K562 (cell line): ENCODE data around the gene CUL1. TPM values are rescaled to one million over a fixed set of nuclear protein-coding genes. Genes with fewer than 3 reads are reported as not detected.

Source experiments
- ATAC-seq: fragments of 200-7000 bp; cut with Tn5 transposase; 3 replicates; pipeline ENCODE4 v1.9.1; 2020; ENCODE audit warnings: moderate library complexity
- BruUV-seq: library from RNA; stranded (reverse); fragments of 400-500 nt; replicated peaks from 2 replicates; lab custom pipeline; 2021; lab: Mats Ljungman, UMichigan
- CTCF ChIA-PET: fragments of 300-600 bp; formaldehyde crosslinking; extraction: SDS; loops from one replicate; lab custom pipeline; 2021; ENCODE audit warnings: low intra/inter-chr PET ratio; lab: Yijun Ruan, JAX
- POLR2A ChIA-PET: fragments of 300-600, 350-650 bp; sonication (Branson Sonifier 250); formaldehyde crosslinking; extraction: SDS; loops from one replicate; lab custom pipeline; 2021; ENCODE audit warnings: antibody characterized with exemption, inconsistent platforms; lab: Yijun Ruan, JAX
- DNase-seq, 4 experiments: peaks; one replicate each; pipeline versions ENCODE4 v3.0.0 to v3.0.0-alpha.2; 2011 to 2018; ENCODE audit warnings: low spot score in 3 of 4, mixed read lengths in 3 of 4; ENCODE audit errors: extremely low read depth in 1 of 4
- FAIRE-seq: peaks from 2 replicates; lab custom pipeline; 2011; peaks lifted over from hg19 to GRCh38; lab: Jason Lieb, UNC
- H2AFZ ChIP-seq: 2 replicates; pipeline ENCODE4 v1.6.0; 2011; ENCODE audit warnings: low read depth, low read length, control low read depth, inconsistent platforms
- H3K27ac ChIP-seq: fragments of 200-600 bp; 3 replicates; pipeline ENCODE4 v1.8.0; 2011; ENCODE audit warnings: low read depth, mild to moderate bottlenecking, control low read depth, inconsistent platforms, low read length, moderate library complexity, mixed read lengths; ENCODE audit errors: extremely low read depth
- H3K27me3 ChIP-seq, 2 experiments: fragments of 300-600 bp in 1 of 2; 2 replicates in 1 of 2; 3 replicates in 1 of 2; pipeline versions ENCODE4 v1.6.0 to v1.8.0; 2011; ENCODE audit warnings: inconsistent platforms in 2 of 2, low read length in 2 of 2, mild to moderate bottlenecking in 1 of 2, mixed read lengths in 1 of 2, moderate library complexity in 1 of 2; ENCODE audit not compliant: control insufficient read depth in 2 of 2, insufficient read depth in 2 of 2
- H3K36me3 ChIP-seq: fragments of 300-600 bp; 3 replicates; pipeline ENCODE4 v1.8.0; 2011; ENCODE audit warnings: mild to moderate bottlenecking, low read length, inconsistent platforms; ENCODE audit not compliant: control insufficient read depth, insufficient read depth
- H3K4me1 ChIP-seq, 2 experiments: fragments of 200-600 bp in 1 of 2; replicated peaks in 1 of 2; 2 replicates in 1 of 2; 3 replicates in 1 of 2; pipeline versions ENCODE4 v1.5.1 to v1.8.0; 2011; ENCODE audit warnings: inconsistent platforms in 2 of 2, low read length in 2 of 2, mild to moderate bottlenecking in 1 of 2, mixed read lengths in 1 of 2, moderate library complexity in 1 of 2; ENCODE audit not compliant: control insufficient read depth in 2 of 2, insufficient read depth in 2 of 2
- H3K4me2 ChIP-seq: 2 replicates; pipeline ENCODE4 v1.6.1; 2011; ENCODE audit warnings: low read length, control low read depth, inconsistent platforms, mixed read lengths; ENCODE audit not compliant: insufficient read depth
- H3K4me3 ChIP-seq: fragments of 200-600 bp; sonication (generic), shearing (Covaris generic); 2 replicates; pipeline ENCODE4 v1.5.1; 2016; ENCODE audit warnings: control low read depth, inconsistent platforms
- H3K79me2 ChIP-seq: fragments of 200-600 bp; 3 replicates; pipeline ENCODE4 v1.8.0; 2011; ENCODE audit warnings: low read length, inconsistent platforms; ENCODE audit not compliant: control insufficient read depth, insufficient read depth
- H3K9ac ChIP-seq, 2 experiments: 2 replicates each; pipeline versions ENCODE4 v1.6.0 to v1.6.1; 2011; ENCODE audit warnings: low read depth in 2 of 2, low read length in 2 of 2, control low read depth in 1 of 2, inconsistent platforms in 1 of 2, mild to moderate bottlenecking in 1 of 2, mixed read lengths in 1 of 2; ENCODE audit not compliant: insufficient read depth in 1 of 2
- H3K9me1 ChIP-seq: one replicate; pipeline ENCODE4 v1.6.0; 2011; ENCODE audit warnings: inconsistent platforms, mild to moderate bottlenecking, low read length, moderate library complexity; ENCODE audit not compliant: control insufficient read depth, insufficient read depth
- H3K9me3 ChIP-seq: replicated peaks from 2 replicates; pipeline ENCODE4 v1.5.1; 2011; ENCODE audit warnings: low read depth, low read length, inconsistent platforms; ENCODE audit not compliant: control insufficient read depth, insufficient read depth
- H4K20me1 ChIP-seq: replicated peaks from 2 replicates; pipeline ENCODE4 v1.6.1; 2011; ENCODE audit warnings: low read length, inconsistent platforms, mixed read lengths; ENCODE audit not compliant: control insufficient read depth, insufficient read depth
- CBFA2T2 ChIP-seq: fragments of 450-650 bp; conservative IDR thresholded peaks from 2 replicates; pipeline ENCODE4 v1.6.1; 2017; ENCODE audit warnings: mild to moderate bottlenecking
- ELF4 ChIP-seq: fragments of 450-650 bp; formaldehyde crosslinking; IDR thresholded peaks from 2 replicates; pipeline ENCODE4 v1.4.0; 2022; ENCODE audit warnings: missing genetic modification characterization
- HMGN3 ChIP-seq: IDR thresholded peaks from 2 replicates; pipeline ENCODE4 v1.6.1; 2011; ENCODE audit warnings: borderline replicate concordance, low read depth, mild to moderate bottlenecking, mixed read lengths, low read length; ENCODE audit not compliant: insufficient read length; ENCODE audit errors: extremely low read depth
- MIER1 ChIP-seq: fragments of 450-650 bp; IDR thresholded peaks from 2 replicates; pipeline ENCODE4 v1.6.1; 2016; ENCODE audit warnings: antibody characterized with exemption, mild to moderate bottlenecking, low read depth
- NCOA6 ChIP-seq: fragments of 450-650 bp; IDR thresholded peaks from 2 replicates; pipeline ENCODE4 v1.6.1; 2017; ENCODE audit warnings: mild to moderate bottlenecking
- NFYB ChIP-seq: IDR thresholded peaks from 2 replicates; pipeline ENCODE4 v1.6.1; 2011; ENCODE audit warnings: mild to moderate bottlenecking, moderate library complexity; ENCODE audit not compliant: insufficient read length; ENCODE audit errors: extremely low read depth
- RBM14 ChIP-seq: fragments of 200-400 bp; formaldehyde crosslinking; IDR thresholded peaks from 2 replicates; pipeline ENCODE4 v1.6.1; 2018; ENCODE audit warnings: low read depth, mild to moderate bottlenecking, low read length, moderate library complexity, borderline replicate concordance; ENCODE audit not compliant: insufficient read depth
- SIRT6 ChIP-seq: IDR thresholded peaks from one replicate; pipeline ENCODE4 v1.6.1; 2012; ENCODE audit warnings: low read depth, mild to moderate bottlenecking, control low read depth, inconsistent platforms, low read length, moderate library complexity
- SRSF7 ChIP-seq: fragments of 200-400 bp; formaldehyde crosslinking; optimal IDR thresholded peaks from 2 replicates; pipeline ENCODE3; 2017; ENCODE audit warnings: mild to moderate bottlenecking, low read depth, low read length
- TARDBP ChIP-seq: fragments of 450-650 bp; IDR thresholded peaks from 2 replicates; pipeline ENCODE4 v1.6.1; 2016
- TGIF2 ChIP-seq: sonication (generic); formaldehyde crosslinking; IDR thresholded peaks from 2 replicates; pipeline ENCODE4 v1.8.1; 2022; ENCODE audit warnings: mild to moderate bottlenecking, missing genetic modification reagents, moderate library complexity
- U2AF1 ChIP-seq: fragments of 200-400 bp; formaldehyde crosslinking; optimal IDR thresholded peaks from 2 replicates; pipeline ENCODE3; 2017; ENCODE audit warnings: mild to moderate bottlenecking, low read depth, low read length, moderate library complexity
- ZBTB7A ChIP-seq: IDR thresholded peaks from 2 replicates; pipeline ENCODE4 v1.6.1; 2011; ENCODE audit warnings: low read depth, mild to moderate bottlenecking, low read length, moderate library complexity, borderline replicate concordance; ENCODE audit not compliant: control insufficient read depth
- ZNF197 ChIP-seq: fragments of 200-800 bp; sonication (Bioruptor generic); IDR thresholded peaks from 2 replicates; pipeline ENCODE4 v1.6.1; 2016; ENCODE audit warnings: low read depth, missing genetic modification characterization, missing compliant biosample characterization
- ZNF354B ChIP-seq: fragments of 250-450 bp; sonication (Bioruptor Pico); IDR thresholded peaks from 2 replicates; pipeline ENCODE4 v1.4.0; 2020
- WGBS: fragments of 100-300 bp; shearing (Covaris generic); methylation state at CpG from one replicate; pipeline ENCODE4 v1.1.6; 2016; ENCODE audit warnings: low coverage, mixed read lengths; ENCODE audit not compliant: insufficient coverage; ENCODE audit errors: missing lambda C conversion rate; 5-methylcytosine and 5-hydroxymethylcytosine counted together
- in situ Hi-C: fragments of 300-500 bp; cut with MboI; formaldehyde crosslinking; loops from 4 replicates; pipeline ENCODE4 v1.15.0; 2018; ENCODE audit warnings: inconsistent platforms, mixed read lengths
- intact Hi-C: fragments of 100-400 bp; cut with micrococcal nuclease; formaldehyde crosslinking; loops from 2 replicates; pipeline ENCODE4 v1.14.2; 2022
- polyA plus RNA-seq, 8 experiments: library from polyadenylated mRNA; depleted of rRNA in 4 of 8; stranded (reverse) in 5 of 8; unstranded in 3 of 8; fragments of >200 nt; fragmentation: Nextera tagmentation in 2 of 8; fragmentation: Illumina TruSeq in 1 of 8; extraction: Ambion mirVana in 2 of 8; extraction: Trizol in 1 of 8; gene quantifications; 2 replicates each; pipeline versions ENCODE4 v1.2.1 to v1.2.3, GENCODE V29; 2011 to 2014; ENCODE audit warnings: inconsistent platforms in 1 of 8, missing spikeins in 1 of 8
- total RNA-seq, 7 experiments: library from RNA; depleted of rRNA in 6 of 7; stranded (reverse); fragments of >200 nt in 6 of 7; fragmentation: Illumina TruSeq in 2 of 7; extraction: Trizol in 2 of 7; gene quantifications; 2 replicates each; pipeline versions ENCODE4 v1.2.1 to v1.2.3, GENCODE V29; 2011 to 2021; ENCODE audit warnings: low replicate concordance in 1 of 7
- TF ChIP-seq, protein P1 (sequence below), 2 experiments: fragments of 150-350 bp in 1 of 2; IDR thresholded peaks; 2 replicates each; pipeline ENCODE4 v1.6.1; 2012 to 2016; ENCODE audit warnings: low read depth in 2 of 2, low read length in 2 of 2, mild to moderate bottlenecking in 1 of 2, moderate library complexity in 1 of 2
- TF ChIP-seq, protein P2 (sequence below): fragments of 450-650 bp; IDR thresholded peaks from 2 replicates; pipeline ENCODE4 v1.6.1; 2017; ENCODE audit warnings: mild to moderate bottlenecking, moderate library complexity
- TF ChIP-seq, protein P3 (sequence below): sonication (generic); formaldehyde crosslinking; IDR thresholded peaks from 2 replicates; pipeline ENCODE4 v1.8.0; 2022; ENCODE audit warnings: mild to moderate bottlenecking, low read depth, missing genetic modification reagents

CUL1 gene
- total and polyA plus RNA-seq, 9 of the 15 experiments (the other 6 are each of a cell fraction or from before 2014, with no cell fraction given) = 31.5 to 107 (median 96.5) TPM

DNA sequence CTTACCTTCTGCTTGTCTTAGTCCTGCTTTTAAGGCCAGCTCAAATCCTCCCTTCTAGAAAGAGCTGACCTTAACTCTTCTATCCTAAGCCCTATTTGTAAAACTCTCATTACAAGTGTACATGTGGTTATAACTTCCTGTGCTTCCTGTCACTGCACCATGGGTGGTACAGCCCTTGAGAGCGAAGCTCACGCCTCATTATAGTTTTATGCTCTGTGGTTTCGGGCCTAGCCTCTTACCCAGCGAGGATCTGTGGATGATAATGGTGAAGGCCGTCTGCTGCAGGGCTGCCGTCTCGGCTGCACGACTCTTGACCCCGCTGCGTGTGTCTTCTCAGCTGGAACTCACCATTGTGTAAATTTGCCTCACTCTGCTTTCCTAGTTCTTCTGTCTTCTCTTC lies 74.6 kb downstream of the CUL1 start:
- POLR2A ChIA-PET = interaction anchor here (0.6 to 2.5 kb wide), 5 partner anchors 9 to 186 kb away, joined by 3 to 13 read pairs (median 3); no protein-coding TSS in a partner anchor
- peaks cover 86% of the 10 kb centered on the region for H3K36me3 ChIP-seq
- intact Hi-C loops = no loop called here
- TF ChIP-seq ELF4 = no peak
- TF ChIP-seq SRSF7 = no peak
- TF ChIP-seq MIER1 = no peak
- no peak for TF ChIP-seq TGIF2 (CRISPR knock-in tag)
- TF ChIP-seq ZNF197 (CRISPR knock-in tag) = no peak
- no peak for TF ChIP-seq ZNF354B (CRISPR knock-in tag)
- TF ChIP-seq SIRT6 = no peak
- no peak for TF ChIP-seq NFYB
- TF ChIP-seq ZBTB7A = no peak
- TF ChIP-seq RBM14 = no peak
- TF ChIP-seq CBFA2T2 = no peak
- TF ChIP-seq TARDBP = no peak
- TF ChIP-seq, protein P1, sequence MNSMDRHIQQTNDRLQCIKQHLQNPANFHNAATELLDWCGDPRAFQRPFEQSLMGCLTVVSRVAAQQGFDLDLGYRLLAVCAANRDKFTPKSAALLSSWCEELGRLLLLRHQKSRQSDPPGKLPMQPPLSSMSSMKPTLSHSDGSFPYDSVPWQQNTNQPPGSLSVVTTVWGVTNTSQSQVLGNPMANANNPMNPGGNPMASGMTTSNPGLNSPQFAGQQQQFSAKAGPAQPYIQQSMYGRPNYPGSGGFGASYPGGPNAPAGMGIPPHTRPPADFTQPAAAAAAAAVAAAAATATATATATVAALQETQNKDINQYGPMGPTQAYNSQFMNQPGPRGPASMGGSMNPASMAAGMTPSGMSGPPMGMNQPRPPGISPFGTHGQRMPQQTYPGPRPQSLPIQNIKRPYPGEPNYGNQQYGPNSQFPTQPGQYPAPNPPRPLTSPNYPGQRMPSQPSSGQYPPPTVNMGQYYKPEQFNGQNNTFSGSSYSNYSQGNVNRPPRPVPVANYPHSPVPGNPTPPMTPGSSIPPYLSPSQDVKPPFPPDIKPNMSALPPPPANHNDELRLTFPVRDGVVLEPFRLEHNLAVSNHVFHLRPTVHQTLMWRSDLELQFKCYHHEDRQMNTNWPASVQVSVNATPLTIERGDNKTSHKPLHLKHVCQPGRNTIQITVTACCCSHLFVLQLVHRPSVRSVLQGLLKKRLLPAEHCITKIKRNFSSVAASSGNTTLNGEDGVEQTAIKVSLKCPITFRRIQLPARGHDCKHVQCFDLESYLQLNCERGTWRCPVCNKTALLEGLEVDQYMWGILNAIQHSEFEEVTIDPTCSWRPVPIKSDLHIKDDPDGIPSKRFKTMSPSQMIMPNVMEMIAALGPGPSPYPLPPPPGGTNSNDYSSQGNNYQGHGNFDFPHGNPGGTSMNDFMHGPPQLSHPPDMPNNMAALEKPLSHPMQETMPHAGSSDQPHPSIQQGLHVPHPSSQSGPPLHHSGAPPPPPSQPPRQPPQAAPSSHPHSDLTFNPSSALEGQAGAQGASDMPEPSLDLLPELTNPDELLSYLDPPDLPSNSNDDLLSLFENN (IDR thresholded peaks at IDR 0.05; ENCODE audit: low read depth in 2 of 2, low read length in 2 of 2) = no peak
- no peak for TF ChIP-seq U2AF1
- no peak for TF ChIP-seq NCOA6
- TF ChIP-seq, protein P2, sequence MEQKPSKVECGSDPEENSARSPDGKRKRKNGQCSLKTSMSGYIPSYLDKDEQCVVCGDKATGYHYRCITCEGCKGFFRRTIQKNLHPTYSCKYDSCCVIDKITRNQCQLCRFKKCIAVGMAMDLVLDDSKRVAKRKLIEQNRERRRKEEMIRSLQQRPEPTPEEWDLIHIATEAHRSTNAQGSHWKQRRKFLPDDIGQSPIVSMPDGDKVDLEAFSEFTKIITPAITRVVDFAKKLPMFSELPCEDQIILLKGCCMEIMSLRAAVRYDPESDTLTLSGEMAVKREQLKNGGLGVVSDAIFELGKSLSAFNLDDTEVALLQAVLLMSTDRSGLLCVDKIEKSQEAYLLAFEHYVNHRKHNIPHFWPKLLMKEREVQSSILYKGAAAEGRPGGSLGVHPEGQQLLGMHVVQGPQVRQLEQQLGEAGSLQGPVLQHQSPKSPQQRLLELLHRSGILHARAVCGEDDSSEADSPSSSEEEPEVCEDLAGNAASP = no peak
- no peak for TF ChIP-seq HMGN3
- TF ChIP-seq, protein P3, sequence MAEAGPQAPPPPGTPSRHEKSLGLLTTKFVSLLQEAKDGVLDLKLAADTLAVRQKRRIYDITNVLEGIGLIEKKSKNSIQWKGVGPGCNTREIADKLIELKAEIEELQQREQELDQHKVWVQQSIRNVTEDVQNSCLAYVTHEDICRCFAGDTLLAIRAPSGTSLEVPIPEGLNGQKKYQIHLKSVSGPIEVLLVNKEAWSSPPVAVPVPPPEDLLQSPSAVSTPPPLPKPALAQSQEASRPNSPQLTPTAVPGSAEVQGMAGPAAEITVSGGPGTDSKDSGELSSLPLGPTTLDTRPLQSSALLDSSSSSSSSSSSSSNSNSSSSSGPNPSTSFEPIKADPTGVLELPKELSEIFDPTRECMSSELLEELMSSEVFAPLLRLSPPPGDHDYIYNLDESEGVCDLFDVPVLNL (CRISPR knock-in tag) = no peak

More for the DNA sequence above, 74.6 kb downstream of the CUL1 start:
- FAIRE-seq (no peak), DNase-seq (no peak), ATAC-seq (no peak)
- no TSS peak for BruUV-seq
- WGBS = 90% methylated on average over 10 of the region's 10 CpGs
- Histone ChIP-seq H3K4me3 (no peak overlapping the region), H3K4me2 (no peak overlapping the region), H3K4me1 (no peaks in the 10 kb centered on the region), H3K9me3 (no peaks in the 10 kb centered on the region), H2AFZ (no peak overlapping the region), H3K9me1 (no peaks in the 10 kb centered on the region), H3K9ac (peak overlapping the region in 1 of 2 experiments; percentile 47; a peak in 1 of 4 replicates), H4K20me1 (no peaks in the 10 kb centered on the region), H3K27ac (no peak overlapping the region), H3K27me3 (no peaks in the 10 kb centered on the region), H3K79me2 (no peaks in the 10 kb centered on the region)
- in situ Hi-C loops = no loop called here
- CTCF ChIA-PET = no interaction called here
